Ovary (tissue), 9 donors: ENCODE results near the gene KCNAB1. TPM values are rescaled to one million over a fixed set of nuclear protein-coding genes. Genes with fewer than 3 reads are reported as not detected.

ENCODE experiments used
- DNase-seq, 5 donors: peaks; one replicate each; pipeline ENCODE4 v3.0.0-alpha.2; 2019 to 2020
- H3K27ac ChIP-seq, 2 donors: fragments of 200-600 bp; one replicate each; pipeline versions ENCODE4 v1.5.1 to v1.8.0; 2019 to 2022
- H3K27me3 ChIP-seq: fragments of 200-600 bp; one replicate; pipeline ENCODE4 v1.8.0; 2022
- H3K36me3 ChIP-seq: fragments of 200-600 bp; sonication (generic); one replicate; pipeline ENCODE4 v1.5.1; 2019
- H3K4me1 ChIP-seq: one replicate; pipeline ENCODE4 v1.8.1; 2013; ENCODE audit warnings: mild to moderate bottlenecking, moderate library complexity; ENCODE audit not compliant: insufficient read depth
- H3K4me3 ChIP-seq: fragments of 200-600 bp; sonication (generic); one replicate; pipeline ENCODE4 v1.5.1; 2017
- H3K9me3 ChIP-seq, 2 donors: fragments of 200-600 bp in 1 of 2; sonication (generic) in 1 of 2; one replicate each; pipeline versions ENCODE4 v1.5.1 to v1.8.1; 2013 to 2019; ENCODE audit warnings: mild to moderate bottlenecking in 1 of 2, moderate library complexity in 1 of 2
- EP300 ChIP-seq: sonication (generic); formaldehyde crosslinking; IDR thresholded peaks from one replicate; pipeline ENCODE4 v1.6.1; 2017; ENCODE audit warnings: antibody characterized with exemption
- POLR2A ChIP-seq: fragments of 450-650 bp; IDR thresholded peaks from one replicate; pipeline ENCODE4 v1.6.1; 2017; ENCODE audit warnings: antibody characterized with exemption, mild to moderate bottlenecking, moderate library complexity
- WGBS, 3 donors: extraction: QIAGEN DNeasy Blood & Tissue Kit in 1 of 3; methylation state at CpG; one replicate each; pipeline versions ENCODE4 v1.1.5 to v1.1.7; 2013 to 2017; 5-methylcytosine and 5-hydroxymethylcytosine counted together
- intact Hi-C, 4 donors: fragments of 100-400 bp; cut with DNase I; formaldehyde crosslinking; loops; one replicate each; pipeline versions ENCODE4 v1.11.0 to v1.15.1; 2022 to 2023
- polyA plus RNA-seq, 2 donors: library from polyadenylated mRNA; stranded (reverse); fragments of 200-250 nt in 1 of 2; fragments of 350-450 nt in 1 of 2; fragmentation: Illumina TruSeq in 1 of 2; extraction: RNeasy Lipid Tissue Mini Kit (QIAGEN cat#74804) in 1 of 2; gene quantifications; one replicate each; pipeline ENCODE4 v1.2.3, GENCODE V29; 2013 to 2014
- total RNA-seq, 7 donors: library from RNA; depleted of rRNA in 2 of 7; stranded (reverse); fragments of >200 nt in 2 of 7; fragmentation: NEBNext Ultra II Directional in 3 of 7; extraction: Animal tissue kit (Norgen Biotek cat#: 25700) in 3 of 7; gene quantifications; one replicate each; pipeline versions ENCODE4 v1.1.0 to v1.2.4, GENCODE V29; 2016 to 2023
- TF ChIP-seq, protein P1 (sequence below), 3 donors: fragments of 450-650 bp in 2 of 3; fragments of 200-600 bp in 1 of 3; IDR thresholded peaks; one replicate each; pipeline versions ENCODE4 v1.5.1 to v1.8.0; 2016 to 2022; ENCODE audit warnings: antibody characterized with exemption in 3 of 3, mild to moderate bottlenecking in 1 of 3
- donor health status: DM: no; HTN: no; CAD: no; lungs with moderate emphysema.
- donor health status: DM: no; HTN: no; CAD: no.
- donor health status: Bipolar disorder and iron deficiency.
- donor health status: DM: yes; HTN: yes; CAD: no.
- donor health status: DM: no; HTN: no; CAD: no.
- donor health status: DM: yes; HTN: yes; CAD: no.

KCNAB1 gene
- total and polyA plus RNA-seq, 9 donors = 0.60 to 8.0 (median 2.4) TPM

- TF ChIP-seq, protein P1, sequence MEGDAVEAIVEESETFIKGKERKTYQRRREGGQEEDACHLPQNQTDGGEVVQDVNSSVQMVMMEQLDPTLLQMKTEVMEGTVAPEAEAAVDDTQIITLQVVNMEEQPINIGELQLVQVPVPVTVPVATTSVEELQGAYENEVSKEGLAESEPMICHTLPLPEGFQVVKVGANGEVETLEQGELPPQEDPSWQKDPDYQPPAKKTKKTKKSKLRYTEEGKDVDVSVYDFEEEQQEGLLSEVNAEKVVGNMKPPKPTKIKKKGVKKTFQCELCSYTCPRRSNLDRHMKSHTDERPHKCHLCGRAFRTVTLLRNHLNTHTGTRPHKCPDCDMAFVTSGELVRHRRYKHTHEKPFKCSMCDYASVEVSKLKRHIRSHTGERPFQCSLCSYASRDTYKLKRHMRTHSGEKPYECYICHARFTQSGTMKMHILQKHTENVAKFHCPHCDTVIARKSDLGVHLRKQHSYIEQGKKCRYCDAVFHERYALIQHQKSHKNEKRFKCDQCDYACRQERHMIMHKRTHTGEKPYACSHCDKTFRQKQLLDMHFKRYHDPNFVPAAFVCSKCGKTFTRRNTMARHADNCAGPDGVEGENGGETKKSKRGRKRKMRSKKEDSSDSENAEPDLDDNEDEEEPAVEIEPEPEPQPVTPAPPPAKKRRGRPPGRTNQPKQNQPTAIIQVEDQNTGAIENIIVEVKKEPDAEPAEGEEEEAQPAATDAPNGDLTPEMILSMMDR (IDR thresholded peaks at IDR 0.05) = no peak
- 10 to 41% (median 25%) methylated on average over 1 of the region's 1 CpG for WGBS, 3 donors
- DNase-seq = no peak
- no peaks in the 10 kb centered on the region for H3K36me3 ChIP-seq
- peaks cover 6% of the 10 kb centered on the region for H3K4me1 ChIP-seq
- H3K4me3 ChIP-seq = no peak overlapping the region
- intact Hi-C loops = loop anchor here in 3 of 4 donors (5.0 to 10.0 kb wide), 3 partner anchors 362 to 472 kb away; no protein-coding TSS in a partner anchor
- H3K27ac ChIP-seq = peak overlapping the region in 1 of 2 donors; percentile 7
- no peaks in the 10 kb centered on the region for H3K27me3 ChIP-seq
- H3K9me3 ChIP-seq = no peaks in the 10 kb centered on the region
Observed at GRCh38 chr3:156516961-156517360, 396.6 kb downstream of the KCNAB1 start.

DNA sequence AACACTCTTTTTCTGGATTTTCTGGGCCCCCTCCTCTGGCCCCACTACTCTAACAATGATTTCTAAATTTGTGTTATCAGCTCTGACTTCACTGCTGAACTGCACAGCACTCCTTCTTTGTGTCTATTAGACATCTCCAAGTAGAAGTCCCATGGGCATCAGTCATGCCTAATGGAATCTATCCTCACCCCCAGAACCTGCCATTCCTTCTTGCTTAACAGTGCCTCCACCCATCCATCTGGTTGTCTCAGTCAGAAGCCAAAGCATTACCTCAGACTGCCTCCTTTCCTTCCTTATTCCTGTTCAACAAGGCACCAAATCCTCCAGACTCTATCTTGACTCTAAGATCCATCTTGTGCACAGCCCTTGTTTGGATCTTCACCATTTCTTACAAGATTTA, 398.3 kb downstream of the KCNAB1 start:
- DNase-seq = no peak
- no peak for TF ChIP-seq POLR2A
- TF ChIP-seq EP300 = no peak
- TF ChIP-seq, protein P1 (IDR thresholded peaks at IDR 0.05) = no peak
- Histone ChIP-seq H3K4me1 (peaks cover 6% of the 10 kb centered on the region), H3K9me3 (no peaks in the 10 kb centered on the region), H3K36me3 (no peaks in the 10 kb centered on the region), H3K27me3 (no peaks in the 10 kb centered on the region), H3K4me3 (no peak overlapping the region), H3K27ac (no peak overlapping the region)
- intact Hi-C loops = loop anchor here in 3 of 4 donors (5.0 to 10.0 kb wide), 3 partner anchors 364 to 474 kb away; no protein-coding TSS in a partner anchor

DNA sequence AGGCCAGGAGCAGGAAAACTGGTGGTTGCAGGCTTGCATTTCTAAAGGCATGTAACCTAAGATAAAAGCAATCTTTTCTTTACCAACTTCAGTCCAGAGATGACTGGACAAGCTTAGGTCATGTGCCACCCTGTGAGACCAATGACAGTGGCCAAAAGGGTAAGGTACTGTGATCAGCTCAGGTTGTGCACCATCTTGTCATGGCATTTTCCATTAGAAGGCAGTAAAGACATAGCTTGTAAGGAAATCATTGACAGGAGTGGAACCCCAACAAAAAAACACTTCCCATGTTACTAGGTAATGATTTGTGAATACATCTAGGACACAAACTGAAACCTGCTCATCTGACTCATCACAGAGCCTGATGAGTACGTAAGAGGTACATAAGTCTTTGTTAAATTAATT, 399.4 kb downstream of the KCNAB1 start:
- 95 to 100% (median 97%) methylated on average over 1 of the region's 1 CpG for WGBS, 3 donors
- Histone ChIP-seq H3K4me1 (peaks cover 6% of the 10 kb centered on the region), H3K36me3 (no peaks in the 10 kb centered on the region), H3K4me3 (no peak overlapping the region), H3K27me3 (no peaks in the 10 kb centered on the region), H3K27ac (no peak overlapping the region), H3K9me3 (no peaks in the 10 kb centered on the region)
- intact Hi-C loops = loop anchor here in 3 of 4 donors (5.0 to 10.0 kb wide), 3 partner anchors 365 to 475 kb away; no protein-coding TSS in a partner anchor
- DNase-seq = no peak
- TF ChIP-seq, protein P1 (IDR thresholded peaks at IDR 0.05) = no peak
- TF ChIP-seq EP300 (no peak), POLR2A (no peak)

DNA sequence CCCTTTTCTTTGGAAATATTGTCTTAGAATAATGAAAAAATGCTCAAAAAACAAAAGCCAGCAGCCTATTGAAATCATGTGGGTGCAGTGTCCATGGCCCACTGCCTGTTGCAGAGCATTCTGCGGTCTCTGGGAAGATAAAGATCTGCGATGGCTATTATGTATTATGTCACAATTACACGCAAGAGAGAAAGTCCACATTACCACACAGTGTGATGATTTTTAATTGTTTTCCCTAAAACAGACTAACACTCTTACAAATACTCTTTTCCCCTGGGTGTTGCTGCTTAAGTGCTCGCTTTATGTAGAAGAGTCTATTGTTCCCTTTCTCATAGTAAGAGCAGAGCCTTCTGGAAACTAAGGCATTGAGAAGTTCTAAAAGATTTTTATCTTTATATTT, 402.3 kb downstream of the KCNAB1 start:
- WGBS, 3 donors = 90 to 94% (median 90%) methylated on average over 4 of the region's 4 CpGs
- DNase-seq = no peak
- intact Hi-C loops = no loop called here
- Histone ChIP-seq H3K36me3 (no peaks in the 10 kb centered on the region), H3K4me1 (peaks cover under 1% of the 10 kb centered on the region), H3K9me3 (no peaks in the 10 kb centered on the region), H3K27me3 (no peaks in the 10 kb centered on the region), H3K27ac (no peak overlapping the region), H3K4me3 (no peak overlapping the region)
- TF ChIP-seq EP300 (no peak), POLR2A (no peak)
- TF ChIP-seq, protein P1 (IDR thresholded peaks at IDR 0.05) = no peak
